ENCODE data around the gene TARBP1.

DNA sequence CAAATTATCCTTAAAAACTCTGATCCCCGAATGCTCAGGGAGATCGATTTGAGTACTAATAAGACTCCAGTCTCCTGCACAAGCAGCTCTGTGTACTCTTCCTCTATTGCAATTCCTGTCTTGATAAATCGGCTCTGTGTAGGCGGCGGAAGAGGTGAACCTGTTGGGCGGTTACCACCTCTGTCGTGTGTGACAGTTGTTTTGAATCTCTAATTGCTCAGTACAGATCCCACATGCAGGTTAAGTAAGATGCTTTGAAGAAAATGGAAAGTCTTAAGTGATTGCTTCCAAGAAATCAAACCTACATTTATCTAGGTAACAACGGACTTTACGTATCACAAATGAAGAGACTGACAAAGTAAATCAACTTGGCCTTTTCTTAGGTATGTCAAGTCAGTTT is 70.2 kb downstream of the TARBP1 start:
- TF ChIP-seq, protein P1, sequence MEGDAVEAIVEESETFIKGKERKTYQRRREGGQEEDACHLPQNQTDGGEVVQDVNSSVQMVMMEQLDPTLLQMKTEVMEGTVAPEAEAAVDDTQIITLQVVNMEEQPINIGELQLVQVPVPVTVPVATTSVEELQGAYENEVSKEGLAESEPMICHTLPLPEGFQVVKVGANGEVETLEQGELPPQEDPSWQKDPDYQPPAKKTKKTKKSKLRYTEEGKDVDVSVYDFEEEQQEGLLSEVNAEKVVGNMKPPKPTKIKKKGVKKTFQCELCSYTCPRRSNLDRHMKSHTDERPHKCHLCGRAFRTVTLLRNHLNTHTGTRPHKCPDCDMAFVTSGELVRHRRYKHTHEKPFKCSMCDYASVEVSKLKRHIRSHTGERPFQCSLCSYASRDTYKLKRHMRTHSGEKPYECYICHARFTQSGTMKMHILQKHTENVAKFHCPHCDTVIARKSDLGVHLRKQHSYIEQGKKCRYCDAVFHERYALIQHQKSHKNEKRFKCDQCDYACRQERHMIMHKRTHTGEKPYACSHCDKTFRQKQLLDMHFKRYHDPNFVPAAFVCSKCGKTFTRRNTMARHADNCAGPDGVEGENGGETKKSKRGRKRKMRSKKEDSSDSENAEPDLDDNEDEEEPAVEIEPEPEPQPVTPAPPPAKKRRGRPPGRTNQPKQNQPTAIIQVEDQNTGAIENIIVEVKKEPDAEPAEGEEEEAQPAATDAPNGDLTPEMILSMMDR (conservative IDR thresholded peaks at IDR 0.05; ENCODE audit: low read length): no peak
- no peak for TF ChIP-seq EZH2phosphoT487 (IDR thresholded peaks at IDR 0.05; ENCODE audit: borderline replicate concordance, low read depth, low read length)

Data from OCI-LY7 (cell line).